A172 (cell line): ENCODE data around the gene RALGPS1. TPM values are rescaled to one million over a fixed set of nuclear protein-coding genes. Genes with fewer than 3 reads are reported as not detected.
"Not testable (repeated sequence)": the region's sequence is repeated elsewhere in the genome, so short reads cannot be mapped to it uniquely, and the experiment has no call there.

Experiments used
- DNase-seq: peaks from one replicate; pipeline ENCODE4 v3.0.0-alpha.2; 2015; ENCODE audit warnings: low spot score
- total RNA-seq: library from RNA; depleted of rRNA; stranded (reverse); fragments of >200 nt; shearing (Covaris generic); gene quantifications from 2 replicates; pipeline ENCODE4 v1.2.3, GENCODE V29; 2014

Gene RALGPS1
- total RNA-seq, 1 experiment from 2014 or later, result 15.3 TPM

DNA sequence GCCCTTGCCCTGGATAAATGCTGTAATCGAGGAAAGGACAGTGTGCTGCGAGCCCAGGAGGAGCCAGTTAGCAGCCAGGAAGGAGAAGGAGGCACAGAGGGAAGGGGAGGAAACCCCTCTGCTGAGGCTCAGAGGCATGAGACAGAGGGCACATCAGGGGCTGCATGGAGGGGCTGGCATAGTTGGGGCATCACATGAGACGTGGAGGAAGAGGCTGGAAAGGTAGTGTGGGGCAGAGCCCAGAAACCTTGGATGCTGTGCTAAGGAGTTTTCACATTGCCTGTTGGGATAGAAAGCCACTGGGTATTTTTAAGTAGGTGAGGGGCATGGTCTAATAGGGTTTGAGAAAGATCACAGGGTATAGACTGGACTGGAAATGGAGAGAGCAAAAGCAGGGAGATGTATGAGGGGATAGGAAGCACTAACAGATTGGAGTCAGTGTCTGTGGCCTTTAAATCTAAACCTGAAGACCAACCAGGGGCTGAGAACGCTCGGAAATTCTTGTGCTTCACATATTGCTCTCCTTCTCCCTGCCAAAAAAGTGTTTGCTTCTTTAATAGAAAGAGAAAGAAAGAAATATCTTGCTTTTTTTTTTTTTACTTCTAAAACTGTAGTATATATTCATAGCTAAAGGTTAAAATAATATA, 240.9 kb downstream of the RALGPS1 start:
- DNase-seq, result no peak

DNA sequence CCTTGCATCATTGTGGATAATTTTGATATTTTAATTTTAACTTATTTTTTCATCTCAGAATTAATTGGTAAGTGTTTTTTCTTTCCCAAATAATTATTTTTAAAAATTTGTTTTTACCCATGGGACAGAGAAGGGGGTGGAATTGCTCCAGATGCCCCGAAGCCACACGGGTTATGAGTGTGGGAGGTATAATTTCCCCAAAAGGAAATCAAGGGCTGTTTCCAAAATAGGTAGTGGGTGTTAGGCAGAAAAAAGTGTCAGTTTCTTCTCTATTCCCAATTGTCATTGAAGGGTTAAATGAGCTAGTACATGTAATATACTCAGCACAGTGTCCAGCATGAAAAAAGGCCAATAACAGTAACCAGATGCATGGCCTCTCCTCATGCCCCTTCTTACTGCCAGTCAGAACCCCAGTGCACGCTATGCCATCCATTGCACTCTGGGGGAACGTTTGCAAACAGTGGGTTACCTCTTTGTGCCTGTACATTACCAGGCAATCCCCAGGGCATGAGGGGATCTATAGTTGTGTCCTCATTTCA, 244.3 kb downstream of the RALGPS1 start:
- DNase-seq, result no peak

DNA sequence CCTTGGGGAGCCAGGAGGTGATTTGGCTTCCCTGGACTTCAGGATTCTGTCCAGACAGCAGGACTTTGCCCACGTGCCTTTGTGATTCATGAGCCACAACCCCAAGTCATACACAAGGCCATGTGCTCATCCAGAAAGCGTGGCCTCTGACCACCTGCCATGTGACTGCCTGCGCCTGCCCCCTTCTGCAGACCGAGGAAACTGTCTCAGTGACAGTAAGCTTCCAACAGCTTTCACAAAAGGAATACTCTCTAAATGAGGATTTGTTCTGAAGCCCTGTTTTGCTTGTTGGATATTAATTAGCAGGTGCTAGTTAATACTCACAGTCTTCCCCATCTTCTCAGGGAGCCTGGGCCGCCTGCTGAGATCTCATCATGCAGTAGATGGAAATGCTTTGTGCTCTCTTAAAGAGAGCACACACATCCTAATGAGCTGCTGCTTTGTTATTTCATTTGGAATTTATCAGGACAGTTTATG, 244.8 kb downstream of the RALGPS1 start:
- peak; percentile 94 for DNase-seq

GRCh38 chr9:127159949-127160610, 245.5 kb downstream of the RALGPS1 start:
- no peak for DNase-seq

GRCh38 chr9:127161081-127161624, 246.6 kb downstream of the RALGPS1 start:
- no peak for DNase-seq

DNA sequence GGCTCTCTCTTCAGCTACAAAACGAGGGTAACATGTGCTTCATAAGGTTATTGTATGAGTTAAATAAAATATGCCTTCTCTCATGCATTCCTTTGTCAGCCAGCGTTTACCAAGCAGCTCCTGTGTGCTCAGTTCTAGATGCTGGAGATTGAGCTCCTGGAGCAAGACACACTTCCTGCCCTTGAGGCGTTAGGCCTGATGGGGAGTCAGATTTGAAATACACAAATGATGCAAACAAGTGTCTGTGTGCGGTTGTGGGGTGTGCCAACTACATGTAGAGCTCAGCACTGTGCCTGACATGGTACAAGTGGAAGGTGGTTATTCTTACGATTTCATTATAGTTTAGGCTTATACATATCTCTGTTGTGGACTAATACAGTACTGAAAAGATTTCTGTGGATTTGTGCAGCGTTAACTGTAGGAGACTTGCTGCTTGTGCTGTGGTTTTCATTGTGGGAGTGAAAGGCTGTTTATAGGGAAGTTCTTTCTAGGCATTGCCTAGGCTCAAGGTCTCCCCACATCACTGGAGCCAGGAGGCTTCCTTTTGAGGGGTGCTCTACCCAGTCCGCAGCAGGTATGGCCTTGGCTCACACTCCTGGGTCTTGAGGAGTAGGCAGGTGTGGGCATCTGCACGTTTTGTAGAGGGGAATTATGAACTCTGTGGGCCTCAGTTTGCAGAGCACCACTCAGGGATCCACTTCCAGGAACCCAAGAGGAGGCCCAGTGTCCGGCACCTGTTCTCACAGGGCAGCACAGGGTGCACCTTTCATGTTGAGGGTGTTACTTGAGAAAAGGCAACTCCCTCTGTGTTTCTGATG, 247.7 kb downstream of the RALGPS1 start:
- no peak for DNase-seq

DNA sequence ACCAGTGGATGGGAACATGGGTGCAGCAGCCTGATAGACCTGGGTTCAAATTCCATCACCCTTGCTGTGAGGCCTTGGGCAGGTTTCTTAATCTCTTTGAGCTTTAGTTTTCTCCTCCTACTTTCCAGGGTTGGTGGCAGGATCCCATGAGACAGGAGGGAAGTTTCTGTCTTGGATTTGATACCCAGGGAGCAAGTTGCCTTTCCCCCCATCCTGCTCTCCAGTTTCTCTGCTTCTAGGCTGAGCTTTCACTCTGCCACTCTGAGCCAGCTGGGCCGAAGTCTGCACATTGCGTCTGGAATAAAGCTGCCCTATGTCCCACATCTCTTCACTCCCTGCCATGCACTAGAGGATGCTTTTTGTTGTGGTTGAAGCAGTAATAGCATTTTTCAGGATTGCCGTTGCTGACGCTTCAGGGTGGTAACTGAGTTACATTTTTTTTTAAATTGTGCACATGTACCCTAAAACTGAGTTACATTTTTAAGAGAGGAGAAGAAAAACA, 248.3 kb downstream of the RALGPS1 start:
- peak; percentile 51 for DNase-seq

- DNase-seq, result peak; percentile 92
Observed at GRCh38 chr9:127163409-127163808, 248.8 kb downstream of the RALGPS1 start.

GRCh38 chr9:127165116-127165515, 250.5 kb downstream of the RALGPS1 start:
- no peak for DNase-seq

GRCh38 chr9:127166111-127166510, 251.5 kb downstream of the RALGPS1 start:
- DNase-seq, result no peak

GRCh38 chr9:127166651-127167524, 252.3 kb downstream of the RALGPS1 start:
- DNase-seq, result peak; percentile 97

- no peak for DNase-seq
Observed at GRCh38 chr9:127167560-127168326, 253.2 kb downstream of the RALGPS1 start.

- DNase-seq, result no peak
Observed at GRCh38 chr9:127168756-127169574, 254.4 kb downstream of the RALGPS1 start.

DNA sequence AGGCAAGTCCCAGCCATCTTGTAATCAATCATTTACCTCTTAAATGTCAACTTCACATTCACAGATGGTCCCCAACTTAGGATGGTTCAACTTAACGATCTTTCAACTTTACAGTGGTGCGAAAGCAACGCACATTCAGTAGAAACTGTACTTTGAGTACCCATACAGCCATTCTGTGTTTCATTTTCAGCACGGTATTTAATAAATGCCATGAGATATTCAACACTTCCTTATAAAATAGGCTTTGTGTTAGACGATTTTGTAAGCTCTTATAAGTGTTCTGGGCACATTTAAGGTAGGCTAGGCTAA, 254.9 kb downstream of the RALGPS1 start:
- no peak for DNase-seq

DNA sequence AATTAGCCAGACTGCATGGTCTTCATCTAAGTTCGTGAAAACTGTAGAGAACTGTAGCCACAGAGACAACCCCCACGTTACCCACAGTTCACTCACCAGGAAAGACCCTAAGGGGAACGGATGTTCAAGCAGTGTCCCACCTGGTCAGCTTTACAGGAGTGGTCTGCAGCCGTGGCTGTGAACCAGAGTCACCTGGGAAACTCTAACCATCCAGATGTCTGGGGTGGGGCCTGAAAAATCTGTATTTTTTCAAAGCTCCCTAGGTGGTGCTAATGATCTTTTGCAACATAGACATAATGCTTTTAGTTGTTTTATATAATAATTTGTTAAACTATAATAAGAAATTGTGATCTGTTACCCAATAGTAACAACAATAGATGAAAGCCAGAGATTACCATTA, 255.5 kb downstream of the RALGPS1 start:
- DNase-seq, result no peak

DNA sequence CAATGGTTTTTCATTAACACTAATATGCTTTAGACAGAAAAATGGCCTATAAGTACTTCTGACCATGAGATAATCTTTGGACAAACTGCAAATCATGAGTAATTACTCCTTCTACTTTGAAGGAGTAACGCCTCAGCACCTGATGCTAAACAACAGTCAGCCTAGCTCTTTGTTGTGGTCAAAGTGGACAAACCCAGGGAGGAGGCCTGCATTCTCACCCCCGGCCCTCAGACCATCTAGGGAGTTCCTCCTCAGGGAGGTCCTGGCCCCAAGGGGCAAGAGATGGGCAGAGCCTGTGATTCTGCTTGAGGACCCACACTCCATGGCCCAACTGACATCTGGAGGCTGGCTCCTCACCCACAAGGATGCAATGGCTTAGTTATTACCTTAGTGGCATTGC, 256.1 kb downstream of the RALGPS1 start:
- no peak for DNase-seq

GRCh38 chr9:127171348-127171747, 256.8 kb downstream of the RALGPS1 start:
- not testable (repeated sequence) for DNase-seq

GRCh38 chr9:127172066-127172707, 257.6 kb downstream of the RALGPS1 start:
- no peak for DNase-seq

GRCh38 chr9:127173063-127173462, 258.5 kb downstream of the RALGPS1 start:
- DNase-seq, result no peak
